ENCODE measurements around the gene TIMM23B. TPM values are rescaled to one million over a fixed set of nuclear protein-coding genes. Genes with fewer than 3 reads are reported as not detected.
"Not testable (repeated sequence)": the region's sequence is repeated elsewhere in the genome, so short reads cannot be mapped to it uniquely, and the experiment has no call there.

The TIMM23B gene
- total RNA-seq, 1 experiment from 2014 or later, result 24.2 TPM

DNA sequence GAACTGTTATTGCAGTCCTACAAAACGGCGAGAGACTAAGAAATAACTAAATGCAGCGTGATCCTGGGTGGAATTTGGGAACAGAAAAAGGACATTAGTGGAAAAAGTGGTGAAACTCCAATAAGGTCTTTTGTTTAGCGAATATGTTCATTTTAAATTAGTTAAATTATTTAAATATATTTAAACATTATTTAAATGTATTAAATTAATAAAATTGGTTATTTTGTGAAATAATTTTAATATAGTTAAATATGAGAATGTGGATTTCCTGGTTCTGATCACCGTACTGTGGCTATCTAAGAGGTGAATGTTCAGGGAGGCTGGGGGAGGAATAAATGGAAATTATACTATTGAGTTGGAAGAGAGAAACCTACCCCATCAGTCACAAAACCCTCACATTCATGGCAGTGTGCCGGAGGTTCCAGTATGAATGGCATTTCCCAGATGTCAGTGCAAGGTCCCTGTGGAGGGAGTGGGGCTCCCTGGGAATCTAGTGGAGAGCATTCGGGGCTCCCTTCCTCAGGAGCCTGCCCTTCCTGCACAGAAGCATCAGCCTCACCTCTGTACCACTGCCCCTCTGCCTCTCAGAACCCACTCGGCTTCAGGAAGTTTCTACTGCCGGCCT is 73.9 kb downstream of the TIMM23B start:
- H3K4me1 Mint-ChIP-seq; H2BK120ac ChIP-seq (ENCODE audit: low read depth, low read length, poor library complexity, severe bottlenecking); H3K9ac ChIP-seq (ENCODE audit: extremely low read depth, insufficient read length, low read length); H2BK5ac ChIP-seq (ENCODE audit: insufficient read length, low read length); H2AK5ac ChIP-seq (ENCODE audit: insufficient read length, low read length); H3K4me1 ChIP-seq (ENCODE audit: insufficient read depth, low read length); H3K23me2 ChIP-seq (ENCODE audit: insufficient read length, low read depth, low read length, poor library complexity, severe bottlenecking); DNase-seq; H3K27me3 ChIP-seq (ENCODE audit: insufficient read depth, low read length); H4K5ac ChIP-seq (ENCODE audit: insufficient read length, low read depth, low read length); H3K27me3 Mint-ChIP-seq (ENCODE audit: low read depth); H3K23ac ChIP-seq (ENCODE audit: insufficient read length, low read depth, low read length); H3K4me2 ChIP-seq (ENCODE audit: insufficient read depth, insufficient read length, low read length); H3T11ph ChIP-seq (ENCODE audit: low read length); H2BK20ac ChIP-seq (ENCODE audit: low read depth, low read length, poor library complexity, severe bottlenecking); H3K27ac ChIP-seq (ENCODE audit: insufficient read length, low read depth, low read length); H3K4me3 Mint-ChIP-seq; H3K9me3 Mint-ChIP-seq; H3K9me3 ChIP-seq (ENCODE audit: control insufficient read depth, low read depth, low read length); H4K91ac ChIP-seq (ENCODE audit: insufficient read length, low read depth, low read length); H3K4ac ChIP-seq (ENCODE audit: low read depth, low read length); H3K14ac ChIP-seq (ENCODE audit: insufficient read depth, low read length); H3K18ac ChIP-seq (ENCODE audit: insufficient read length, low read depth, low read length); H3K36me3 Mint-ChIP-seq (ENCODE audit: insufficient read depth in 1 of 3, low read depth in 3 of 3); H3K79me2 ChIP-seq (ENCODE audit: insufficient read depth, low read length); H2BK15ac ChIP-seq (ENCODE audit: low read depth, low read length); H3K79me1 ChIP-seq (ENCODE audit: insufficient read depth, low read depth, low read length, poor library complexity, severe bottlenecking); H2BK12ac ChIP-seq (ENCODE audit: insufficient read length, low read depth, low read length); H2AFZ ChIP-seq (ENCODE audit: low read length); H4K20me1 ChIP-seq (ENCODE audit: control insufficient read depth, insufficient read depth, insufficient read length); H3K56ac ChIP-seq (ENCODE audit: insufficient read length, low read depth, low read length); H4K8ac ChIP-seq (replicated peaks; ENCODE audit: insufficient read length, low read depth, low read length): not testable (repeated sequence)
- WGBS (ENCODE audit: extremely low coverage, insufficient read length, low lambda C conversion rate), result no CpG with 5 or more reads among the region's 9 CpGs
- H3K27ac Mint-ChIP-seq, result peak overlapping the region in 1 of 3 experiments; percentile 22; a peak in 1 of 7 replicates

DNA sequence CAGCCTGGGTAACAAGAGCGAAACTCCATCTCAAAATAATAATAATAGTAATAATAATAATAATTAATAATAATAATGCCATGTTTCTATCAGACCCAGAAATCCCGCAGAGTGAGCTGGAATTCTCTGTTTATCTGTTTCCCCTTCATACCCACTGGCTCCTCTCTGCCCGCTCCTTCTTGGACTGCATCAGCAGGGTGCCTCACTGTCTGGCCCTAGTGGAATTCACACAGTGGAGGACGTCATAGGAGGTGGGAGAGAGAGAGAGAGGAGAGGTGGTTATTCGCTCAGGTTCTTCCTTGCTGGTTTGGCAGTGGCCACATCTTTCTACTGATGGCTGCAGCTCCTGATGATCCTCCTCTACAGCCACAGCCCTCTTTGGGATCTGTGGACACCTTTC is 75.1 kb downstream of the TIMM23B start:
- H4K5ac ChIP-seq (ENCODE audit: insufficient read length, low read depth, low read length), result not testable (repeated sequence)

More for the DNA sequence above, 75.1 kb downstream of the TIMM23B start:
- H3K79me2 ChIP-seq (ENCODE audit: insufficient read depth, low read length); H2BK5ac ChIP-seq (ENCODE audit: insufficient read length, low read length); H3K79me1 ChIP-seq (ENCODE audit: insufficient read depth, low read depth, low read length, poor library complexity, severe bottlenecking); H3K27ac Mint-ChIP-seq; DNase-seq; H3K4me1 Mint-ChIP-seq; H3K4ac ChIP-seq (ENCODE audit: low read depth, low read length); H3K36me3 Mint-ChIP-seq (ENCODE audit: insufficient read depth in 1 of 3, low read depth in 3 of 3); H2BK15ac ChIP-seq (ENCODE audit: low read depth, low read length); H3K56ac ChIP-seq (ENCODE audit: insufficient read length, low read depth, low read length); H4K91ac ChIP-seq (ENCODE audit: insufficient read length, low read depth, low read length); H4K20me1 ChIP-seq (ENCODE audit: control insufficient read depth, insufficient read depth, insufficient read length); H2AK5ac ChIP-seq (ENCODE audit: insufficient read length, low read length); H3K9ac ChIP-seq (ENCODE audit: extremely low read depth, insufficient read length, low read length); H3K27ac ChIP-seq (ENCODE audit: insufficient read length, low read depth, low read length); H2BK12ac ChIP-seq (ENCODE audit: insufficient read length, low read depth, low read length); H3K4me3 Mint-ChIP-seq; H3K27me3 ChIP-seq (ENCODE audit: insufficient read depth, low read length); H3K9me3 Mint-ChIP-seq; H3K14ac ChIP-seq (ENCODE audit: insufficient read depth, low read length); H3K27me3 Mint-ChIP-seq (ENCODE audit: low read depth); H3T11ph ChIP-seq (ENCODE audit: low read length); H2BK120ac ChIP-seq (ENCODE audit: low read depth, low read length, poor library complexity, severe bottlenecking); H2BK20ac ChIP-seq (ENCODE audit: low read depth, low read length, poor library complexity, severe bottlenecking); H3K18ac ChIP-seq (ENCODE audit: insufficient read length, low read depth, low read length); H3K4me1 ChIP-seq (ENCODE audit: insufficient read depth, low read length); H3K23ac ChIP-seq (ENCODE audit: insufficient read length, low read depth, low read length); H3K23me2 ChIP-seq (ENCODE audit: insufficient read length, low read depth, low read length, poor library complexity, severe bottlenecking); H4K8ac ChIP-seq (replicated peaks; ENCODE audit: insufficient read length, low read depth, low read length); H2AFZ ChIP-seq (ENCODE audit: low read length); H3K4me2 ChIP-seq (ENCODE audit: insufficient read depth, insufficient read length, low read length); H3K9me3 ChIP-seq (ENCODE audit: control insufficient read depth, low read depth, low read length): not testable (repeated sequence)
- no CpG with 5 or more reads among the region's 5 CpGs for WGBS (ENCODE audit: extremely low coverage, insufficient read length, low lambda C conversion rate)

Measured in H9 (cell line).